GM18951 (cell line): ENCODE measurements around the gene TOP3B.

Experiments
- POLR2A ChIP-seq: IDR thresholded peaks from 4 replicates; pipeline ENCODE4 v1.6.1; 2011; ENCODE audit warnings: mild to moderate bottlenecking; ENCODE audit not compliant: insufficient read length, insufficient read depth; ENCODE audit errors: extremely low read depth
- in situ Hi-C: fragments of 300-500 bp; cut with MboI; formaldehyde crosslinking; loops from one replicate; pipeline ENCODE4 v1.12.0; 2022; ENCODE audit warnings: low sequenced_read_pairs, mixed read lengths, inconsistent platforms; ENCODE audit not compliant: unreplicated experiment

TOP3B gene

GRCh38 chr22:21958360-21959273, 24.0 kb downstream of the TOP3B start:
- in situ Hi-C loops = no loop called here
- TF ChIP-seq POLR2A = no peak

GRCh38 chr22:21952586-21953571, 29.7 kb downstream of the TOP3B start, which contains the start of gene PPM1F:
PPM1F (minus strand) TSS chr22:21952848; CDS start chr22:21946048, 6,800 bp downstream.
- TF ChIP-seq POLR2A = peak; percentile 61
- in situ Hi-C loops = no loop called here

GRCh38 chr22:21951931-21952465, 30.6 kb downstream of the TOP3B start:
- no peak for TF ChIP-seq POLR2A
- in situ Hi-C loops = no loop called here

GRCh38 chr22:21951062-21951461, 31.5 kb downstream of the TOP3B start:
- in situ Hi-C loops = no loop called here

GRCh38 chr22:21949948-21950347, 32.6 kb downstream of the TOP3B start:
- no peak for TF ChIP-seq POLR2A
- in situ Hi-C loops = loop anchor here (10.0 kb wide), 1 partner anchor 245 kb away; no protein-coding TSS in a partner anchor

More at GRCh38 chr22:21951062-21951461, 31.5 kb downstream of the TOP3B start:
- no peak for TF ChIP-seq POLR2A

- in situ Hi-C loops = loop anchor here (10.0 kb wide), 1 partner anchor 245 kb away; no protein-coding TSS in a partner anchor
- TF ChIP-seq POLR2A = no peak
Observed at GRCh38 chr22:21949569-21949918, 33.0 kb downstream of the TOP3B start.

- TF ChIP-seq POLR2A = no peak
- in situ Hi-C loops = loop anchor here (10.0 kb wide), 1 partner anchor 244 kb away; no protein-coding TSS in a partner anchor
Observed at GRCh38 chr22:21948824-21949568, 33.6 kb downstream of the TOP3B start.

GRCh38 chr22:21948390-21948789, 34.2 kb downstream of the TOP3B start:
- no peak for TF ChIP-seq POLR2A
- in situ Hi-C loops = loop anchor here (10.0 kb wide), 1 partner anchor 244 kb away; no protein-coding TSS in a partner anchor

GRCh38 chr22:21947040-21948014, 35.3 kb downstream of the TOP3B start:
- TF ChIP-seq POLR2A = no peak
- in situ Hi-C loops = loop anchor here (10.0 kb wide), 1 partner anchor 243 kb away; no protein-coding TSS in a partner anchor

- in situ Hi-C loops = loop anchor here (10.0 kb wide), 1 partner anchor 242 kb away; no protein-coding TSS in a partner anchor
- TF ChIP-seq POLR2A = no peak
Observed at GRCh38 chr22:21946262-21946925, 36.2 kb downstream of the TOP3B start.

GRCh38 chr22:21945453-21946261, 36.9 kb downstream of the TOP3B start:
- no peak for TF ChIP-seq POLR2A
- in situ Hi-C loops = loop anchor here (10.0 kb wide), 1 partner anchor 241 kb away; no protein-coding TSS in a partner anchor
